ENCODE results near the gene PLCH1.

The PLCH1 gene

DNA sequence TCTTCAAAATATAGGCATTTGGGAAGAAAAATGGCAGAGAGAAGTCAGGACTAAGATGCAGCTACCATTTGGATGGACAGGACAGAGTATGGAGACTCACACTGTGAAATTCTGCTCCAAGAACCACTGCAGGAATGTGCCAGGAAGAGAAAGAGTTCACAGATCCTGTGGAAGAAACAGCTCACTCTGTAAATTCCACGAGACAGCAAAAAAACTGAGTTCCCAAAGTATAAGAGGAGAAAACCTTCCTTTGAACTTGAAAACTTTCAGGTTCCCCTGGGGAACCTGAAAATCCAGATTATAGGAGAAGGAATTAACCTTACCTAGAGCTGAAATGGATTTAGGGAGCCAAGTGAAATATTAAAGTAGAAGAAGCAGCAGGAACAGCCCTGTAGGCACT lies 137.1 kb downstream of the PLCH1 start:
- no peak for DNase-seq (ENCODE audit: low spot score)

DNA sequence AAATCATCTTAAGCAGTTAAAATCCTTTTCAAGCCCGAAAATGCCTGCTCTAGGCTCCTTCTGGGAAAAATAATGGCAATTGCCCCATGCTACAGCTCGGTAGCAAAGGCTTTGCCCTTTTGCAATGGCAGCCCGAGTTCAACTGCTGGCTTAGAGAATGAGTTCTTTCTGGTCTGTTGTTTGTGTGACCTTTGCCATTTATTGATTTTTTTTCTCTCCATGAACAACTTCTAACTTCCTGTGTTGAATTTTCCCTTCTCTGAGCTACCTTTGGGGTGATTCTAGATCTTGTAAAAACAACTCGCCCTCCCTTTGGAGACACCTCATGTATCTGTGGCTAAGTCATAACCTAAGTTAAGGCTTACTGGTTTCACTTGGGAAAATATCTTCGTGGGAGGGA lies 139.3 kb downstream of the PLCH1 start:
- DNase-seq (ENCODE audit: low spot score): no peak

DNA sequence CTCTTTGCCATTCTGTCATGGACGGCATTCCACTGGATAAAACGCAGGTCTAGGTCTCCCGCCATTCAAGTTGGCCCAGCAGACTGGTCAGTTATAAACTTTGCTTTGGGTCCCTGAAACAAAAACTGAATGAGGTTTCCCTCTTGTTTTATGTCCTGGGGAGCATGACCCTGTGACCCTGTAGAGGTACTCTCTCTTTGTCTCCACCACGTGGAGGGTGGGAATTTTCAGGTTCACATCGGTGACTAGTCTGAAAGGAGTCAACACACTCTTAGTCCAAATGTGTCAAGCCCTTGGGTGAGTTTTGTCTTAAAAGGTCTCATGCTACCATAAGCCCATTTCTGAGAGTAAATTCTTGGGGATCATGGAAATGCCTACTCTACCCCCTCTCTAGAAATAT lies 139.9 kb downstream of the PLCH1 start:
- no peak for DNase-seq (ENCODE audit: low spot score)

DNA sequence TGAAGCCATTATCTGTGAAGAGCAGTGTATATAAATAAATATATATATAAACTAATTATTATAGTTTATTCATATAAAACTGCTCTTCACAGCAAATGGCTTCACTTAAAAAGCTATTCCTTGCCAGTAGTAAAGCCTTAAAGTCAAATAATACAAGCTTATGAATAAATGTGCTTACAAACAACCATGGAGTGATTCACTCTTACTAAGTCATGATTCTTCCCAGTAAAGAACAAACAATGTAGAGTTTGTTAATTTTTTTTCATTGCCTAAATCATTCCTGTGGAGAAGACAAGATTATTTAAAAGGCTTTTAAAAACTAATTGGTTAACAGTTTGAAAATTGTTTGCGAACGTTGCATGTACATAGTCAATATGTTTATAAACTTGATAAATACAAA lies 140.7 kb downstream of the PLCH1 start:
- DNase-seq (ENCODE audit: low spot score): no peak

DNA sequence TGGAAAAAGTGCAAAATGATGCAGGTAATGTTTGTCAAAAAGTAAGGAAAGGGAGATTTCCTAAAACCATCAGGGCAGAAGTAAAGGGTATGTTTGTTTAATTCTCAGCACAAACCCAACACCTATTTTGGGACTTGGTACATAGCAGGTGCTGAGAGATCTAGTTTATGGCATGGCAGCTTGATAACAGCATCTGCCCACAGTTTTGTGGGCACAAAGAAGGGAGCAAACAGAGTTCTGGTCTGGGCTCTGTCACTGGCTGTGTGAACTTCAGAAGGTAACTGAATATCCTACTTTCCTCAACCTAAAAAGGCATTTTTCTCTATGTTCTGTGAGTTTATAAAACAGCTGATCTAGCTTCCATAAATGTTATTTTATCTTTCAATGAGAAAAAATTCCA lies 141.6 kb downstream of the PLCH1 start:
- DNase-seq (ENCODE audit: low spot score): no peak

DNA sequence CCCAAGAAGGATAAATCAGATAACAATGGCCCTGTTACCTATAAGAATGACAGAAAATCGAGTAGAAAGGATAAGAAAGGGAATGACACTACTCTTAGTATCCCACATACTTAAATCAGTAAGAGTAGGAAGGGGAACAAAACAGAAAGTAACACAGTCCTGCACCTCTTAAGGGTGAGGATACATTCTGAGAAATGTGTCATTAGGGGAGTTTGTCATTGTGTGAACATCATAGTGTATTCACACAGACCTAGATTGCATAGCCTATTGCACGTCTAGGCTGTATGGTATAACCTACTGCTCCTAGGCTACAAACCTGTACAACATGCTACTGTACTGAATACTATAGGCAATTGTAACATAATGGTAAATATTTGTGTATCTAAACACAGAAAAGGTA lies 142.6 kb downstream of the PLCH1 start:
- peak; percentile 4 for DNase-seq (ENCODE audit: low spot score)

DNA sequence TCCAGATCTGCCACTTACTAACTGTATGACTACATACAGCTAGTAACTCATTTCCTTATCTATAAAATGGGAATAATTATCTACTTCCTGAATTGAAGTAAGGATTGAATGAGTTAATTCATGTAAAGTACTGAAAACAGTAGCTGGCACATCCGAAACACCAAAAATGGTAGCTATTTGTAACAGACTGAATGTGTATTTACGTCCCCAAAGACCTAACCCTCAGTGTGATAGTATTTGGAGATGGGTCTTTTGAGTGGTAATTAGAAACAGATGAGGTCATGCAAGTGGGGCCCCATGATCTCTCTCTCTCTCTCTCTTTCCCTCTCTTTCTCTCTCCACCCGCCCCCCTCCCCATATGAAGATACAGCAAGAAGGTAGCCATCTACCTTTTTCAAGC lies 146.2 kb downstream of the PLCH1 start:
- no peak for DNase-seq (ENCODE audit: low spot score)

DNA sequence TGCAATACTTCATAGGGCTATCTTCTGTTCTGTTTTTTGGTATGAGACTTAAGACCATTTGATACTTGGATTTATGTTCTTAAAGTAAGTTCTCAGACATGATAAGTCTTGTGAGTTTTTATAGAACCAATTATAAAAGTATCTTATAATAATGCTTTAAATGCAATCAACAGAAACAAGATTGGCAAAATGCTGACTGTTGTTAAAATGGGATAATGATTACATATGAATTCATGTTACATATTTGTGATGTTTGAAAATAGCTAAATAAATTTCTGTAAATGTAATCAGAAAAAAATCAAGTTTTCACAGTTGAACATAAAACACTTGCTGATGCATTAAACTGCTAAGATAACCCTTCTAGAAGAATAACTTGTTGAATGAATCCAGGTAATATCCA lies 148.3 kb downstream of the PLCH1 start:
- no peak for DNase-seq (ENCODE audit: low spot score)

DNA sequence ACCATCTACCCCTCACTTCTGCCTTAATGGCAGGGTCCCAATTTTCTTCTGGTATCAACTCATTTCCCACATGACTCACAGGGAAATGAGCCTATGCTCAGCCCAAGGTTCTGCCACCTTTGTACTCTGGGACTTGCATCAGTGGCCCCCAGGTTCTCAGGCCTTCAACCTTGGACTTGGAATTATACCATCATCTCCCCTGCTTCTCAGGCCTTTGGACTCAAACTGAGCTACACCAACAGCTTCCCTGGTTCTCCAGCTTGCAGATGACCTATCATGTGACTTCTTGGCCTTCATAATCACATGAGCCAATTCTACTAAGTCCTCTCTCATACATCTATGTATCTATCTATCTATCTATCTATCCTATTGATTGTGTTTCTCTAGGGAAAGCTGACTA lies 149.5 kb downstream of the PLCH1 start:
- DNase-seq (ENCODE audit: low spot score): no peak

DNA sequence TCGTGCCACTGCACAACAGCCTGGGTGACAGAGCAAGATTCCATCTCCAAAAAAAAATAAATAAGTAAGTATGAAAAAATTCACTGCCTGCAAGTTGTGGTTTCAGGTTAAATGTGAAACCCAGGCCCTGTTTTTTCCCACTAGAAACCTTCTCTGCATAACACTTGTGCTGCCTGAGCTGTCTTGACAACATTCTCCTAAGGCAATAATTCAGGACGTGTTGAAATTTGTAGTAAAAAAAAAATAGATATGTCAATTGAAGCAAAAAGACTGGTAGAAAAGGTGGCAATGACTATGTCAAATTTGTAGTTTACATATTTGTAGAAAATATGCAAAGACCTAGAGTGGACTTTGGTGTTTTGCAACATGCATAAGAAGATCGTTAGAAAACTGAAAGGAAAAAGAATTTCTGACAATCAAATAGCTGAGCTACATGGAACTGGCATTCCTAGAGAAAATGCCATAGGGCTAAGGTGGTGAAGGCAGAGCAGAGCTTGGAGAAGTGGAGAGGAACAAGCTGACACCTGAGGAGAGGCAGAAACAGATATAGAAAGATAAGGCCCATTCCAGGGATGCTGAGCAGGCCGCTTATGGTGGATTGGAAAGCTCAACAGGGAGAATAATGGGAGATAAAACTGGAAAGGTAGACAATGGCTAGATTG lies 150.2 kb downstream of the PLCH1 start:
- DNase-seq (ENCODE audit: low spot score): no peak

DNA sequence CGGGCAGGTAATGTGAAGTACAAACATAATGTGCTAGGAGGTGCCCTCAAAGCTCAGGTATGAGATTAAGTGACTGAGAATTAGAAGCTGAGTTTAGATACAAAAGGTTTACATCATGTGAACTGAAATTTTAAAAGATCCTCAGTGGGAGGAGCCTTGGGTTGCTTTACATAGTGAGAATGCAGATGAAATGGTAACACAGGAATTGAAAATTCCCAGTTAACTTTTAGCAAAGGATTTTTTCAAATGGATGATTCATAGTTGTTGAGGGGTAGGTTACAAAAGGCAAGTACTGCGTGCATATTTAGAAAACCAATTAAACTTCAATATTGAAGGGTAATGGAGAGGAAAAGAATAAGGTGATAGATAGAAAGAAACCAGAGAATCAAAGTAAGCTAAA lies 157.3 kb downstream of the PLCH1 start:
- no peak for DNase-seq (ENCODE audit: low spot score)

DNA sequence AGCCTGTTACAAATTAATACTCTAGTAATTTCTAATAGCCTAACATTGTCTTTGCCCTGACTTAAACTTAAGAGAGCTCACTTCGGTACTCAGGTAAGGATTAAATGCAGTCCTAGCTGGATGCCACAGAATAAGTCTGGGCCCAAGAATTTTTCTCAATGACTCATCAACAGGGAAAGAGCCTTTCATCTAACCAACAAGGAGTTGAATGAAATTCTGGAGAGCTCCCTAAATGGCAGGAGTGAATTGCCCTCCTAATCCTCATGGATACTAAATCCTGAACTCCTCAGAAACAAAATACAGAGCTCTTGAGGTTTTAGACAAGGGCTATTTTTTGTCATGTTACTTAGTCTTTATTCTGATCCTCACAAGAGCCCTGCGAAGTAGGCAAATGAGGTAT lies 159.5 kb downstream of the PLCH1 start:
- no peak for DNase-seq (ENCODE audit: low spot score)

DNA sequence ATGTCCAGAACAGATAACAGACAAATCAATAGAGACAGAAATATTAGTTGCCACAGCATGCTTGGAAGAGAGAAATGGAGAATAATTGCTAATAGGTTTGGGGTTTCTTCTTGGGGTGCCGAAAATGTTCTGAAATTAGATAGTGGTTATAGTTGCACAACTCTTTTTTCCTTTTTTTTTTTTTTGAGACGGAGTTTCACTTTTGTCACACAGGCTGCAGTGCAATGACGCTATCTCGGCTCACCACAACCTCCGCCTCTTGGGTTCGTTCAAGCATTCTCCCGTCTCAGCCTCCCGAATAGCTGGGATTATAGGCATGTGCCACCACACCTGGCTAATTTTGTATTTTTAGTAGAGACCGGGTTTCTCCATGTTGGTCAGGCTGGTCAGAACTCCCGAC lies 163.3 kb downstream of the PLCH1 start:
- DNase-seq (ENCODE audit: low spot score): no peak

DNA sequence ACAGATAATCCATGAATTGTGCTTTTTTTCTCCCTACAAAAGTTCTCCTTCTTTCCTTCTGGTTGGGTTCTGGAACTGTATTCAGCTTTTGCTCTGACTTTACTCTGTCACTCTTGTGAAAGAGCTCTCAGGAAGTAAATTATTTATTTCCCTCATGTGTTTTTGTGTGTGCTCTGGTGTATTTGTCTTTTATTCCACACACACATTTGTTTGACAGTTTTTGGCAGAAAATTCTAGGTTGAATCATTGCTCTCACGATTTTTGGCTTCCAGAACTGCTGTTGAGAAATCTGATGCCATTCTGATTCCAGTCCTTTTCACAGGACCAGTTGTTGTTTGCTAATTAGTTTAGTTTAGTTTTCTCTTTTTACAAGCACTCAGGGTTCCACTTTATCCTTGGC lies 172.8 kb downstream of the PLCH1 start:
- DNase-seq (ENCODE audit: low spot score): no peak

DNA sequence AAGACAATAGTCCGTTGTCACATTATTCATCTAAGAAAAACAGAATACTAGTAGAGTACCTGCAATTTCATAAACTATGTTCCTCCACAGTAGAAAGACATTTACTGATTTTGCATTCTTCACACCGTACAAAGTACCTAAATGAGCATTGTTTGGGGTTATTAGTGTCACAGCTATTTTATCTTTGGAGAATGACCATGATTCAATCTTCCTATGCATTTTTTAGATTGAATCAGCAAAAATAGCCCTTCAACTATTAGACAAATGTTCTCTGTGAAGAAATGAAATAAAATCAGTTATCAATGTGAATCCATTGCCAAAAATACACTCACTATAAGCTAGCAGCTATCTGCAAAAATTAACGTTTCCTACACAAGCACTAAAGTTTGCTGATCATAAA lies 176.6 kb downstream of the PLCH1 start:
- DNase-seq (ENCODE audit: low spot score): no peak

DNA sequence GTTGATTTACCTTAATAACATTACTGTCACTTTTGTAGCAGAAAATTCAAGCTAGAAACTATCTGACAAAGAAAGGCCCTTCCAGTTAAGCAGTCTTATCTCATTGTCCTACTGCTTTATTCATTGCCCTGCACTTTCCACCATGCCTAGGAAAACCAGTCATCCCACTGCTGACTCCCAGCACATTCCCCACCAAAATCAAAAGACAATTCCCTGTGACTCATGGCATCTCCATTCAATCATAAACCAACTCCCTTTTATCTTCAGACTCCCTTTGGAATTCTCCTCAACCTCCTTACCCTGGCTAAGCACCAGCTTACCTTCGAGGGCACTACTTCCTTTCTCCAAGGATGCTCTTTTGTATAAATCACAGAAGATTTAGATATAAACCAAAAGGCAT lies 184.3 kb downstream of the PLCH1 start:
- no peak for DNase-seq (ENCODE audit: low spot score)

DNA sequence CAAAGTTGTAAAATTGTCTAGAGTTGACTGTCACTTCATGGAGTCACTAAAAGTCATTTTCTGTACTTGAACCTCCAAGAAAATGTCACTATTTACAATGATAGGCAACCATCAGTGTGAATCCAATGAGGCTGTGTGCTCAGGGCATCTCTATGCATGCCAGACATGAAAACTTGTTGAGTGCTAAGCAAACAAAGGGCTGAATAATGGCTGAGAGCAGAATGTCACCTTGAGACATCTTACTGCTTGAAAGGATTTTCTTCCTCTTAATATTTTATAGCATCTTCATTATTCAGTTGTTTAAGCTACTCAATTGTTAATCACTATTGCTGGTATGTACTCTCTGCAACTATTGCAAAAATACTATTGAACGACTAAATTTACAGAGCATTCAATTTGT lies 184.7 kb downstream of the PLCH1 start:
- no peak for DNase-seq (ENCODE audit: low spot score)

DNA sequence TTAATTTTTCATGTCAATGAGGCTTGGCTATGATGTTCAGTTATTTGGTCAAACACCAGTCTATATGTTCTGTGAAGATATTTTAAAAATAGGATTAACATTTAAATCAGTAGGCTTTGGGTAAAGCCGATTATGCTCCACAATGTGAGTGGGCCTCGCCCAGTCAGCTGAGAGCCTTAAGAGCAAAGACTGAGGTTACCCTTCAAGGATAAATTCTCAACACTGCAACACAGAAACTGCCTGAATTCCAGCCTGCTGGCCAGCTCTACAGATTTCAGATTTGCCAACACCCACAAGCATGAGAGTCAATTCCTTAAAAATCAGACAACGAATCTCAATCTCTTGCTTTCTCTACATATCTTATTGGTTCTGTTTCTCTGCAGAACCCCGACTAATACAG lies 188.3 kb downstream of the PLCH1 start:
- no peak for DNase-seq (ENCODE audit: low spot score)

DNA sequence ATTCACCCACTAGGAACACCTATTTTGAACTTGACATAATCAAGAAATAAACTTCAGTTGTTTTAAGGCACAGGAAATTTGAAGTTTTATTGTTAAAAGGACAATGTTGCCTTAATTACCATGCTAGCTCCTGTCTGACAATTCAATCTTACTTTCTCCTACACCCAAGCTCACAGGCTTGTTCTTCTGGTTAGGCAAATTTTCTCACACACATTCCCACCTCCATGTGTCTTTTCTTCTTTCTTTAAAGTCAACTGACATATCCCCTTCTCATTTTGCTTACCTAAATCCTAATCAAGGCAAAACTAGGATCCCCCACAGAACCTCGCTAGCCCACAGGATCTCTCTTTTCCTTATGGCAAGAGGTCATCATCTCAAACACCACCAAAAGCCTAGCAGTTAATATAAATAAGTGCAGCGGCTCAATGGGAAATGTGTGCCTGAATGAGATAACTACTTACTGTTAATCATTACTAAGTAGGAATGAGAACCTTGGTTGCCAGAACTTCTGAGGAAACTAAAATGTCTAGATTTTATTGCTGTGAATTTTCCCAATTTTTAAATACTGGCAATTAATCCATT lies 189.3 kb downstream of the PLCH1 start:
- DNase-seq (ENCODE audit: low spot score): no peak

DNA sequence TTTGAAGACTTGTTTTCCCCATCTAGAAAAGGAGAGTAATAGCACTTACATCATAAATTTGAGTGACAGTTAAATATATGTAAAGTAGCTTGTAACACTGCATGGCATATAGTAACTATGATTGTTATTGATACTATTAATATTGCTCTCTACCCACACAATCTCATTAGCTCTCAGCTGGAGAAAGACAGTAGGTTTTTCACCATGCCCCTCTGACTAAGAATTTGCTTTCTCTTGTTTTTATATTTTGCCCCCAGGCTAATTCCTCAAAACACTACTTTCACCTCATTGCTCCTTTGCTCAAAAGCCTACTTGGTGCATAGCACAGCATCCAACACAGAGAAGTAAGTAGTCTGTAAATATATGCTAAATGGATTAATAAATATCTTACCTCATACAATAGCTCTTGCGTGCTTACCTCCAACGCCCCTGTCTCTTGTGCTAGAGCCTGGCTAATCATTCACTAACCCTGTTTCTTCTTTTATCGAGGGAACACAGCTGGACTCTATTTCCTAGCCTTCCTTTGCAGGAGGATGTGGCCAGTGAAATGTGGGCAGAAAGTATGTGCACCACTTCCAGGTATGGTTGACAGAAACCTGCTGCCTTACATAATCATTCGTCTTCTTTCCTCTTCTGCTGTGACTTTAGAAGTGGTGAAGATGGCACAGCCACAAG lies 190.0 kb downstream of the PLCH1 start:
- peak; percentile 30 for DNase-seq (ENCODE audit: low spot score)

DNA sequence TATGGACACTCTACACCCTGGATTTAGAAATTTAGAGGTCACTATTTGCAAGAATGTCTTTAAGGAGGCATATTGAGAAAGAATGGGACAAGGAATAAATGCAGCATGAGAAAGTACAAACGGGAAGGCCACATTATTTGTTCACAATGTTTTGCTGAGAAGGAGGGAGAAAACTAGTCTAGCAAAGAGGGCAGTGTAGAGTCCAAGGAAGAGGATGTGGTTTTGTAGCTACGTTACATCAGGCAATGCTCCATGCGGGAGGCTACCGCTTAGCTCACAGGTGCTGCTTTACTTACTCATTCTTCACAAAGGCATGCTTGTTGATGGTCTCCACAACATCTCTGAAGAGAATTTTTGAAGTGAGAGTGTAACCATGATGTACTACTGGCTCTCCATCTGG lies 191.1 kb downstream of the PLCH1 start:
- peak; percentile 34 for DNase-seq (ENCODE audit: low spot score)

DNA sequence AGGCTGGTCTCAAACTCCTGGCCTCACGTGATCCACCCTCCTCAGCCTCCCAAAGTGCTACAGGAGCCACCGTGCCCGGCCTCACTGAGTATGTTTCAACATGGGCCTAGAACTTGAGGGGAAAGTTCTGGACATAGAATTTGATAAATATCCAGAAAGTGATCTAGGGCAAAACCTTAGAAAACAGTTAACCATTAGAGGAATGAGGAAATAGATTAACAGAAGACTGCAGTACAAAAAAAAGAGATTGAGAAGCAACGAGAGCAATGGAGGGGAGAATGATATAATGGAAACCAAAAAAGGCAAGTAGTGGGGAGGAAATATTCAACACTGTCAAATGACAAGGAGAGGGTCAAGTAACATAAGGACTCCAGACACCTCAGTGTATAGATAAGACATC lies 191.5 kb downstream of the PLCH1 start:
- no peak for DNase-seq (ENCODE audit: low spot score)

DNA sequence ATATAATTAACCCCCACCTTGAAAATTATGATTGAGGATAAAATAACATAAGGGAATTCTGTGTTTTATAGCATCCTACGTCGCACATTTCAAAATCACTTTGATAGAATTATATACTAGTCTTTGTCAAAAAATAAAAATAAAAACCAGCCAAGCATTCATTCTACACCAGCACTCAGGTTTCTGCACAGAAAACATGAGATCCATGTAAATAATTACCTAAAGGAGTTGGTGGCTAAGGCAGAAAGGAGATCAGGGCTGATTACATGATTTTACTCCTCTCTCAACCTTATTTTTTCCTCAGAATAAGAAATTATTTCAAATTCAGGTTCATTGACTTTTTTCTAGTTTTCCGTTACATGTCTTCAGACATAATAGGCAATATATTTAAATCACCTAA lies 194.5 kb downstream of the PLCH1 start:
- no peak for DNase-seq (ENCODE audit: low spot score)

DNA sequence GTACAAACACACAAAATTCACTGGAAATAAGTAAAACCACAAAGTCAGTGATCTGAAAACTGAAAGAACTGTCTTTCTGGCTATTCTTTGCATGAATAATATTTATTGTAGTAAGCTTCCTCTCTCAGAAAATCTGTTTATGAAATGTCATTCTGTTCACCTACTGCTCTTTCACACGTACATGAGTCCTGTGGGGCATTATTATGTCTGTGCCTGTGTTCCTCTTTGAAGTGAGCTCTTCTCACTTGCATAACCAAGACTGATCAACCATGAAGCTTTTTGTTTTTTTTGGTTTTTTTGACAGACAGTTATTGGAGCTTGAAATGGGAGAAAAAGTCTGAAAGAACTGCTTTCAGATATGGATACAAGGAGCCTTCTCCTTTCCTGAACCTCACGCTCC lies 195.8 kb downstream of the PLCH1 start:
- peak; percentile 23 for DNase-seq (ENCODE audit: low spot score)

All from activated CD4-positive, alpha-beta T cell treated with anti-CD3 and anti-CD28 coated beads, Interleukin-2, Interleukin-4, amounts not matched to agents 100 ng/mL and 50 ng/mL, durations not matched to agents 16 hours and 8 hours (primary cell).